Middle frontal gyrus (tissue), 1 donor: Measurements from ENCODE around the gene PPP2R2C.

ENCODE experiments used
- DNase-seq: peaks from one replicate; pipeline ENCODE4 v3.0.0-alpha.2; 2015; ENCODE audit warnings: low spot score; ENCODE audit errors: extremely low spot score

PPP2R2C gene

DNA sequence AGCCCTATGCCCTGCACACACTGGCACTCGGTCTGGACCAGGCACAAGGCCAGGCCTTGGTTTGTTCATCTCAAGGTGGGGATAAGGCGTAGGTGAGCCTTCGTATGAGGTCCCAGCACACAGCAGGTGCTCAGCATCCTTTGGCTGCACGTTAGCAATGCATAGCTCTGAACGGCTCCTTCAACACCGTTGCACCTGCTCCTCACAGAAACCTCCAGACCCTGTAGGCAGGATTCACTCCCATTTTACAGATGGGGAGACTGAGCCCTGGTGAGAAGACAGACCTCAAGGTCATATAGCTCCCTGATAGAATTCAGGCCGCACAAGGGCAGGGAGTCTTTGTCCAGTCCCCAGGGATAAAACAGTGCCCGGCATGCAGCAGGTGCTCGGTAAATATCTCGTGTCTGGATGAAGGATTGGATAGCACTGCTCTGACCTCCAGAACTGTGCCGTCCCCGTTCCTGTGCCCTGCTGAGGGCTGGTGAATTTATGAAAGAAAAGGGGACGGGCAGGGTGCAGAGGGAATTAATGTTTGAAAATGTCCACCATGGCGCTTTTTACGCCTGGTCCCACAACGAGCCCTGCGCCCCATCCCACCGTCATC is 2.4 kb downstream of the PPP2R2C start:
- DNase-seq, result no peak

DNA sequence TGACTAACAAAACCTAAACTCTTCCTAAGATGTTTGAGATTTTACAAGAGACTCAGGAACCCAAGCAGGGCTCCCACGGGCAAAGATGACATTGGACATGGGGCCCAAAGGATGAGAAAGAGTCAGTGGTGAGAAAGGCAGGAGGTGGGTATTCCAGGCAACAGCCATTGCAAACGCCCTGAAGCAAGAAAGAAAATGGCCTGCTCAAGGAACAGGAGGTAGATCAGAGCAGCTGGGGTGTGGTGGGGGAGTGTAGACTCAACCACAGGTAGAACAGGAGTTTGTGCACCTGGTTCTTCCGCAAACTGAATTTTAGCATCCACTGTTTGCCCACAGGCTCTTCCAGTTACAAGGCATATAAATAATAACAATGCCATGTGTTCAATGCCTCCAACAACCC is 3.3 kb downstream of the PPP2R2C start:
- no peak for DNase-seq

GRCh38 chr4:6468376-6468775 is 4.0 kb downstream of the PPP2R2C start:
- no peak for DNase-seq

GRCh38 chr4:6467600-6467999 is 4.8 kb downstream of the PPP2R2C start:
- DNase-seq, result no peak

DNA sequence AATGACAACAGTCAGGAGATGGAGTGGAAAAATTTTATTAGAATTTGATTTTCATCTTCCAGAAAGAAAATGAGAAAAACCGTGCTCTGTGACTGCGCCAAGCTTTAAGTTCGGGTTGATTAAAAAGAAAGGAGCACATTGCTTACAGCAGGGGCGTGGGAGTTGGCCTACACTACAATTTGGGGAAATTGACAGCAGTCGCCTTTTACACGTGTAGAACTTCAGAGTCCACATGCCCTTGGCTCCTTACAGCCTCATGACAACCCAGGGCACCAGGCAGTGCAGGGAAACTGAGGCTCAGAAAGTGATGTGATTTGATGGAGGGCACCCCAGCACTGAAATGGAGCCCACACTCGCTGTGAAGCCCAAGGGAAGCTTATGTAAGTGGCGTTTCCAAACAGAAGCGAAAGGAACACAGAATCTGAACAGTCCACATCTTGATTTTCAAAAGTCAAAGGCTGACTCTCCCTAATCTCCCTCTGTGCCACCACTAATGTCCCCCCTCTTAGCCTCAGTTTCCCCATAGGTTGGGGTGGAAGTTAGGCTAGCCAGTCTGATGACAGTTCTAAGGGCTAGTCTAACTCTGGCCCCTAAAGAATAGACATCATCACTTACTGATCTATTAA is 5.5 kb downstream of the PPP2R2C start:
- DNase-seq, result no peak

DNA sequence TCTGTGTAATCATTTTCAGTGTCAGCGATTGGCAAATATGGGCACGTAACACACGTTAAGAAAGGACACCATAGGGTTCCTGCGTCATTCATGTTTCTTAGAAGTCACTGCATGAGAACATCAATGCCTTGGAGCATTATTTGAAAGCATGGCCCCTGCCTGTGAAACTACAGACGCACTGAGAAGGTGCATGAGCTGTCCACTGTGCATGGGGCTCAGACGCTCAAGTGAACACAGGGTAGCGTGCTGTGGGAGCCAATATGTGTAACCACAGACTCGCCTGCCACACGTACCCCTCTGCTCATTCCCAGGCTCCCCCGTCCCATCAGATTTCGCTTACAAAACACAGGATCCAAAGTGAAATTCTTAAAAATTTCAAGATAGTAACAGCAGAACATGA is 6.5 kb downstream of the PPP2R2C start:
- no peak for DNase-seq

DNA sequence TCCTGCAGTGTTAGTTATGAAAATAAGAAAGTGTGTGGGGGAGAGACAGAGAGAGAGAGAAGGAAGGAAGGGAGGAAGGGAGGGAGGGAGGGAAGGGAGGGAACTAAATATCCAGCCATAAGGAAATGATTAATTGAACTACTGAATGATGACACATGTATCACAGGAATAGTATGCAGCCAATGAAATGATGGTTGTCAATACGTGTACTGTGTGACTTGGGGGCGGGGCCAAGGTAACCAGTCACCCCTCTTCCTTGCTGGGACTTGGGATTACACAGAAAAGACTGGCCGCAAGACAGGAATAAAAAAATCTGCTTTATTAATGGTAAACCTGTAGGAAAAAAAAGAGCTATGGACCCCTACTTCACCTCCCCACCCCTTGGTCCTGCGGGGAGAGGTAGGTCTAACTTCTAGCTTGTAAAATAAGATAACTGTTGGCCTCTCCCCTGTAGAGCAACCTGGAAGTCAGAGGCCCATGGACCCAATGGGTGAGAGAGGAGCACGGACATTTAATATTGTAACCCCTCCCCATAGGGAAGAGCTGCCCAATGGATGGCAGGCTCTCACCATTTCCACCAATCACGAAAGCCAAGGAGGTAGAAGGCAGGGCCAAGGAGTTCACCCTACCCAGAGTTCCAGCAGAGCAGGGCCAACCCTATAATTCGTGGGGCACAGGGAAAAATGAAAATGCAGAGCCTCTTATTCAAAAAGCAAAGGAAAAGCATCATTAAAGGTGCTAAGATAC is 7.4 kb downstream of the PPP2R2C start:
- DNase-seq, result no peak

- DNase-seq, result peak; percentile 58
Measured at GRCh38 chr4:6463311-6464289, 8.8 kb downstream of the PPP2R2C start.

- DNase-seq, result no peak
Measured at GRCh38 chr4:6461301-6462165, 10.9 kb downstream of the PPP2R2C start.

DNA sequence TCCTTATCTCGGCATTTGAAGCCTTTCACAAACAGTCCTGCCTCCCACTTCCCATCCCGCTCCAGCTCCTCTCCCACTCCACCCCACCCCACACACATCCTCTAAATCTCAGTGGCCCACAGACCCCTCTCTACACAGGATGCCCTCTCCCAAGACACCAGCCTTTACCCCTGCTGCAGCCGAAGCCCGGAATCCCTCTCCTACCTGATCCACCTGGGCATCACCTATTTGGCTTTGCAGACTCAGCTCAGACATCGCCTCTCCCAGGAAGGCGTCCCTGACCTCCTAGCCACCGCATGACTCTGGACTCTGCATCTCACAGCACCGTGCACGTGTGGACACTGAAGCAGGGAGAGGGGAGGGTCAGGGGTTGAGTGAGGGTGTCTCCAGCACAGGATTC is 11.5 kb downstream of the PPP2R2C start:
- DNase-seq, result no peak

DNA sequence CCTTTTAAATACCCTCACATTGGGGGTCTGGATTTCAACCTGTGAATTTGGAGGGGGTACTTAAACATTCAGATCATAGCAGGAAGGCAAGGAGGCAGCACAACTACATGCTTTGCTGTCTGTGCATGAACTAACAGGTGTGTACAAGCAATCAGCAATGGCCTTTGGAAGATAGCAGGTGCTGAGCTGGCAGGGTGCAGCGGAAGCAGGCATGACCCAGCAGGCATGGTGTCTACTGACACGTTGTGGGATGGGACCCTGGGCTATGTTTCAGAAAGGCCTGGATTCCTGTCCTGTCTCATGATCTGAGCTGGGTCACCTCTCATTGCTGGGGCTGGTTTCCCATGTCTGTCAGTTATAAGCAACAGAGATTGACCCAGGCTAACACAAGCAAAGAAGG is 13.9 kb downstream of the PPP2R2C start:
- DNase-seq, result no peak

DNA sequence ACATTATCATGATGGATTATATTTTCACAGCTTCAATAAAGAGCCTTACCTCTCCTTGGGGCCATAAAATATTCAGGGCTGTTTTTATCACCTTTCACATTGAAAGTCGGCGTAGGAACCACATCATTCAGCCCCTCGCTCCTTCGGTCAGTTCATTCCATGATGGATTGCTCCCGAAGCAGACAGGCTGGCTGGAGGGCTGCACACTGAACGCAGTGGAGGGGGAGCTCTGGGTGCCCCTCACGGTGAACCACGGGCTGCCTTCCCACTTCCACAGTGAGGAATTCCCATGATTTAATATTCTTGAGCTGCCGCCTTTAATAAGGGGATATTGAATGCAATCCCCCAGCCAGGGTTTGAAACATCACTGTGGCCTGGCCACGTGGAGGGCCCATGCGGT is 16.0 kb downstream of the PPP2R2C start:
- DNase-seq, result no peak

GRCh38 chr4:6454112-6454910 is 18.1 kb downstream of the PPP2R2C start:
- DNase-seq, result no peak

- DNase-seq, result no peak
Measured at GRCh38 chr4:6453688-6453990, 18.8 kb downstream of the PPP2R2C start.

- no peak for DNase-seq
Measured at GRCh38 chr4:6452897-6453687, 19.3 kb downstream of the PPP2R2C start.

- no peak for DNase-seq
Measured at GRCh38 chr4:6452116-6452896, 20.1 kb downstream of the PPP2R2C start.

- DNase-seq, result no peak
Measured at GRCh38 chr4:6451309-6451708, 21.1 kb downstream of the PPP2R2C start.

- DNase-seq, result no peak
Measured at GRCh38 chr4:6450709-6451108, 21.7 kb downstream of the PPP2R2C start.
